Stimulated activated CD4-positive, alpha-beta T cell treated with anti-CD3 and anti-CD28 coated beads, Interleukin-2, amount 100 ng/mL, for 4 hours (primary cell): ENCODE data around the gene SVOPL.
"Not testable (repeated sequence)": the region's sequence is repeated elsewhere in the genome, so short reads cannot be mapped to it uniquely, and the experiment has no call there.

ENCODE experiments used
- DNase-seq: peaks from one replicate; pipeline ENCODE4 v3.0.0-alpha.2; 2020; ENCODE audit warnings: low read depth

The SVOPL gene, protein sequence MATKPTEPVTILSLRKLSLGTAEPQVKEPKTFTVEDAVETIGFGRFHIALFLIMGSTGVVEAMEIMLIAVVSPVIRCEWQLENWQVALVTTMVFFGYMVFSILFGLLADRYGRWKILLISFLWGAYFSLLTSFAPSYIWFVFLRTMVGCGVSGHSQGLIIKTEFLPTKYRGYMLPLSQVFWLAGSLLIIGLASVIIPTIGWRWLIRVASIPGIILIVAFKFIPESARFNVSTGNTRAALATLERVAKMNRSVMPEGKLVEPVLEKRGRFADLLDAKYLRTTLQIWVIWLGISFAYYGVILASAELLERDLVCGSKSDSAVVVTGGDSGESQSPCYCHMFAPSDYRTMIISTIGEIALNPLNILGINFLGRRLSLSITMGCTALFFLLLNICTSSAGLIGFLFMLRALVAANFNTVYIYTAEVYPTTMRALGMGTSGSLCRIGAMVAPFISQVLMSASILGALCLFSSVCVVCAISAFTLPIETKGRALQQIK

DNA sequence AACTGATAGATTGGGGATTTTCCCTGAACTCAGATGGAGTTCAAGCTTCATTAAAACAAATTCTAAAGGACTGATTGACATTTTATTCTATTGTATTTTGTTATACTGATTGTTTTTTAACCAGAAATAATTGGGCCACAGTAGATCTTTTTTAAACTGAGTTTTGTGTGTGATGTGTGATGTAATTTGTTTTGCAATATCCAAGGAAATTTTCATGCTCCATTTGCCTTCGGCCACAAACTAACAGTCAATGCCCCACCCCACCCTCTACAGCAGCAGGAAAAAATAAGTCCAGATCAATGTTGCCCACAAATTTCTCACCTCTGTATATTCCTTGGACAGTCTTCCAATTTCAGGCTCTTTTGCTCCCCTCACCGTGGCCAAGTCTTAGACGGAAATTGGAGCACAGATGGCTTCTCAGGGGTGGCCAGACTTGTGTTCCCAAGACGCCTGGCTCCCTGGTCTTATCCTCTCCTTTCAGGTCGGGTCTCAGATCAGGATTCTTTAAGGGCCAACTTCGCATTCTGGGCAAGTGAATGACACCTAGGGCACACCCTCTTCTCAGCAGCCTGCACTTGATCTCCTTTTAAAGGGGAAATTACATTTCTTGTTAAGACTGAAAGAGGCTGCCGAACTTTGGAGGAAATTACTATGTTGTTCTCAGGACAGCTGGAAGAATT lies at the start of gene SVOPL:
SVOPL (minus strand) TSS at position 506 of the 680 bp plus-strand sequence. CDS start 22,317 bp downstream, outside the sequence.
- DNase-seq, result no peak

DNA sequence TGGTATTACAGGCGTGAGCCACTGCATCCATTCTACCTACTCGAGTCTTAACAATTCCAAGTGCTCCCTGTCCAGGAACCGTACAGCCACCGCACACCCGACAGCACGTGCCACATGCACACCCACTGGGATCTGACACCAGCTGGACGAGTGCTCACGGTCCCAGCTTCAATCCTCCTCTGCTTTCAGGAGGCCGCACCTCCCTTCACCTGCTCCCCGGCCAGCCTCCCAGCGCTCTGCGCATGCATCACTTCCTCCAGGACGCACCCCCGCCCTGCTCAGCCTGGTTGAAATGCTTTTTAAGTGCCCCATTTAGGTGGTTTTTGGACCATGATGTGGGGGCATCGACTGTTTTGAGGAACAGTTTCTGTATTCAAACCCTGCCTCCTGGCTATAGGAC lies 49.3 kb upstream of the SVOPL start:
- no peak for DNase-seq

GRCh38 chr7:138749960-138750359 lies 48.8 kb upstream of the SVOPL start:
- DNase-seq, result no peak

DNA sequence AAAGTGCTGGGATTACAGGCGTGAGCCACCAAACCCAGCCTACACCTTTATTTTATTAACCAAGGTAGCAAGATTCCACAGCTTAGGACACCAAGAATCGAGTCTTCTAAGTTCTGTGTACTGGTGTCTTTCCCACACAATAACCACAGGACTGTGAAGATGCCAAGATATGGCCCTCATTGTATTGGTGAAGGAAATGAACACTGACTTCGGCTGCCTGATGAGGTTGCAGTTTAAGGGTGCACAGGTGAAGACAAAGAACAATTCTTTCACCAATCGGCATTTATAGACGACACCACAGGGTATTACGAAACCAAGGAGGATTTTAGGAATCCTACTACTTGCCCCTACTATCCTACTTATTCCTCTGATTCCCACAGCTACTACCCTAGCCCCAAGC lies 47.5 kb upstream of the SVOPL start:
- DNase-seq, result no peak

DNA sequence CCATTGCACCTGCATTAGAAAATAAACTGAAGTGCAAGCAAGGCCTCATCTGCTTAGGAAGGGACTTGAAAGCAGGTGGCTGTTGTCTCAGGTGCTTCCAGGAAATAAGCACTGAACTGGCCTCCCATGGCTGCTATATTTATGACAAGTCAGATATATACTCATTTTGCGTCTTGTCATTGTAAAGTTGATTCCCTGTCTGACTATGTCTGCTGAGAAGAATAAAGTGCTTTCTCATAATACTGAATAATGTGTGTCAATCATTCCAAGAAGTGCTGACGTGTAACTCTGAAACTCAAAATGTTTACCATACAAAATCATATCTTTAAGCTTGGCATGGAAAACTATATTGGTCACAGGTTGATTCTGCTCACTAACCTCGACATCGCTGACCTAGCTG lies 44.9 kb upstream of the SVOPL start:
- DNase-seq, result no peak

- DNase-seq, result no peak
Measured at GRCh38 chr7:138745189-138745588, 44.0 kb upstream of the SVOPL start.

DNA sequence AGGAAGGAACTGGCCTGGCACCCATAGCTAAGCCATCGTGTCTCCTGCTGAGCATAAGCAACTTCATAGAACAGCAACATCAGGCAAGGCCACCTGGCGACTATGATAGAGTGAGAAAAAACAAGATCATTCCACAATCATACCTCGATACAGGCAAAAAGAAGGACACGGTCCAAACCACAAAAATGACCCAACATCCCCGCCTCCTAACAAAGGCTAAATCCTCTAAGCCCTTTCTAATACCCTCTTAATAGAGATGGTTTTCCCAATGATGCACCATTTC lies 40.2 kb upstream of the SVOPL start:
- DNase-seq, result no peak

DNA sequence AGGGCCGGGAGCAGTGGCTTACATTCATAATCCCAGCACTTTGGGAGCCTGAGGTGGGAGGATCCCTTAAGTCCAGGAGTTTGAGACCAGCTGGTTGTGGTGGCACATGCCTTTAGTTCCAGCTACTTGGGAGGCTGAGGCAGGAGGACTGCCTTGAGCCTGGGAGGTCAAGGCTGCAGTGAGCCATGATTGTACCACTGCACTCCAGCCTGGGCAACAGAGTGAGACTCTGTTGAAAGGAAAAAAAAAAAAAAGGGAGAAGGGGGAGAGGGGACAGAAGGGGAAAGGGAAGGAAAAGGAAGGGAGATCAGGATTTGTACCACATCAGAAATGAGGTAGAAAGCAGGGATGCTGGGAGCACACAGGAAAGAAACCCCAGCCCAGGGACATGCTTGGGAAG lies 38.7 kb upstream of the SVOPL start:
- DNase-seq, result no peak

DNA sequence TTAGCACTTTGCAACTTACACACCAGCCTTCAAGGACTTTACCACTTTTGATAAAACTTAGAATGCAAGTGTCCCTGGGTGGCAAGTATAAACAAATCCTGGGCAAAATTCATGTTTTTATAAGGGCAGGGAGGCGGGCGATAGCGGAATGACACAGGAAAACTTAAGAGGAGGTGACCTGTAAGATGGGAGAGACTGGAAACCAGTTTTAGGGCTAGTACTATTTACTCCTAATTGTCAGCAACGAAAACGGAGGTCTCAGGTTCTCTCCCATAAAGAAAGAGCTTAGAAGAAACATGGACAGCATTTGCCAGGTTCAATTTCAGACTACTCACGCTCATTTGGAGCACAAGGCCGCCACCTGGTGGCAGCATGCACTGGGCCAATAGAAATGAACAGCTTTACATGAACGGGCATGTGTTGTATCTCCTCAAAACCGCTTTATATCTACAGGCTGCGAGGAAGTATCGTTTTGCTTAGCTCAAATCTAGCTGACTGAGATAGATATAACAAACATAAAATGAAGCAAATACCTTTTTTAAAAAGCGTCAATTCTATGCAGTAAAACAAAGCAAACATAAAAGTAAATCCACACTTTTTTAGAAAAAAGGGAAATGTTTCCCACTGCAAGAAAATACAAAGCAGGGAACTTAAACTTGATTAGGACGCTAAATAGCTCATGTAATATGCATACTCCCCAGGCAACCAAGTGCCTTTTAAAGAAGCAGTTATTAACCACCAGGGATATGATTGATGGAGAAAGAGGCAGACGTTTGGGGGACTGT lies 37.6 kb upstream of the SVOPL start:
- DNase-seq, result peak; percentile 71

DNA sequence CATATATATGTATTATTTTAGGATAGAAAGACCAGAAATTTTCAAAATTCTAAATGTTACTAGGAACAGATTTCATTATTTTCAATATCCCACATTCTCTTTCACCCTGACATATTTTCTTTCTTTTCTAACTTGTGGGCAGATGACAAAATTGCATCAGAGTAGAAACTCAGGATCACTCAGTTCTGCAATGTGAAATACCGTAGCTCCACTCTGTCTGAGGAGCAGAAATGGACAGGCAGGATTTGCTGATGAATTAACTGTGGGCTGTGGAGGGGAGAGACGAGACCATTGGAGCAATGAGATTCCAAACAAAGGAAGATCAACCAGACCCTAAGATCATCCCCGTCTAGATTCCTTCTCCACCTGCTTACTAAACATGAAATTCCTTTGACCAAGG lies 37.0 kb upstream of the SVOPL start:
- DNase-seq, result no peak

DNA sequence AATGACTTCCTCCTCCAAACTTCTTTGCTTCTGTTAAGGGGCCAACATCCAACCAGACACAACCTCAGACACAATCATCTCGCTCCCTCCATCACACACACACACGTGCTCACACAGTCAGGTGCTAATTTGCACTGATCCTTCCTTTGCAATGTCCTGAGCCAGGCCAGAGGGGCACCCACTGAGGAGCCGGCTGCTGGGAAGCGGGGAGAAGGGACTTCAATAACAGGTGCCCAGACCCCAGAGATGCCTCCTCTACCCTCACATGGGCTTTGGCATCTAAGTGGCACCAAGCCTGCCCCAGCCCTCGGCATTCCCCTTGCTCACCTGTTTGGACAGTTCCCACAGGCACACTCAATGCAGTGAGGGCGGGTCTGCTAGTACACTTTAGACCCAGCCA lies 34.2 kb upstream of the SVOPL start:
- DNase-seq, result no peak

DNA sequence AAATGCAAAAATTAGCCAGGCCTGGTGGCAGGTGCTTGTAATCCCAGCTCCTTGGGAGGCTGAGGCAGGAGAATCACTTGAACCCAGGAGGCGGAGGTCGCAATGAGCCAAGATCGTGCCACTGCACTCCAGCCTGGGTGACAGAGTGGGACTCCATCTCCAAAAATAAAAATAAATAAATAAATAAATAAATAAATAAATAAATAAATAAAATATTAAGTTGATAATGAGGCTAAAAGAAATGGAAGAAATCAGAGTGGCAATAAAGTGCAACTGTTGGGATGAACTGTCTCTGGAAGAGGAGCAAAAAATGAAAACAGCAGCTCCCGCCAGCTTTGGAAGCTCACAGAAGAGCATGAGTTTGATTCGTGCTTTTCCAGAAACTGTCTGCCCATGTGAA lies 30.6 kb upstream of the SVOPL start:
- DNase-seq, result not testable (repeated sequence)

DNA sequence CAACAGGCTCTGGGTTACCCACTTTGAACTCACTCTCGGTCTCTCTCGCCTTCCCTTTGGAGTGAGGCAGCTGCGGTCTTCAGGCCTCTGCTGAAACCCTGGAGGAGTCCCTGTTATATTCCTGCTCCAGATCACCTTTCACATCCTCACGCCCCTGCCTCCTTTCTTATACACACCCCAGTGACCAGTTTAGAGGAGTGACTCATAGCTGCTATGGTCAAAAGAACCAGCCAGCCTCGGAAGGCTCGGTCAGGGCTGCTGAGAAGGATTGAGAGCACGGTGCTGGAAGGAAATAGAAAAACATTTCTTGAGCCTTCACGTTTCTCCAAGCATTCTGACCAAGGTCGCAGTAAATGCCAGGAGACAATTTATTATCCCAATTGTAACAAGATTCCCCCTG lies 28.3 kb upstream of the SVOPL start:
- DNase-seq, result no peak

- DNase-seq, result no peak
Measured at GRCh38 chr7:138727336-138728099, 26.4 kb upstream of the SVOPL start.

DNA sequence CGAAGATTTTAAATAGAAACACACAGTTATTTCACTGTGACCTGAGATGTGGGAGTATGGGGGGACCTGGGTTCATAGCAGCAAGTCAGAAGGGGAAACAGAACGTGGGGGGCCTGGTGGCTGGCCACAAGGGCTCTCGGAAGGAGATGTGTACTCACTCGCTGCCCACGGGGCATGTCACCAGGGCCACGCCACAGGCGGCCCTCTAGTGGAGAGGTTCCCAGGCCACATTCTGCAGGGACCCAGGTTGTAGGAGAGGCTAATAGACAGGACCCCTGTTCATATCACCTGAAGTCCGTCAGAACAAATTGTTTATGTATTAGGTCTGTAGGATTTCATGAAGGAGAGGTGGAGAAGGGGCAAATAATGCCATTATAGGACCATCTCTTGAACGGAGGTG lies 25.1 kb upstream of the SVOPL start:
- DNase-seq, result no peak

DNA sequence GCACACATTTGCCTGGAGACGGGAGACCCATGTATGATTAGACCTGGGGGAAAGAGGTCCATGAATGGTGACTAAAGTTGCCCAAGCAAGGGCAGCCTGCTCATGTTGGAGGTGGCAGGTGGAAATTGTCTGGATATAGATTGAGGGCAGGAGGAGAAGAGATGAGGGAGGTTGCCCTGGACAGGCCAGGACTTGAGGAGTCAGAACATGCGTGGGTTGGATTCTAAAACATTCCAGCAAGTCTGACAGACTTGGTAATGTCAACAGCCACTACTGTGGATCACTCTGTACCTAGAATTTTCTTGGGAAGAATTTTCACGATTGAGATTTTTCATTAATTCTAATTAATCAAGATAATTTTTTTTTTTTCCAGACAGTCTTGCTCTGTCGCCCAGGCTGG lies 19.1 kb upstream of the SVOPL start:
- no peak for DNase-seq

DNA sequence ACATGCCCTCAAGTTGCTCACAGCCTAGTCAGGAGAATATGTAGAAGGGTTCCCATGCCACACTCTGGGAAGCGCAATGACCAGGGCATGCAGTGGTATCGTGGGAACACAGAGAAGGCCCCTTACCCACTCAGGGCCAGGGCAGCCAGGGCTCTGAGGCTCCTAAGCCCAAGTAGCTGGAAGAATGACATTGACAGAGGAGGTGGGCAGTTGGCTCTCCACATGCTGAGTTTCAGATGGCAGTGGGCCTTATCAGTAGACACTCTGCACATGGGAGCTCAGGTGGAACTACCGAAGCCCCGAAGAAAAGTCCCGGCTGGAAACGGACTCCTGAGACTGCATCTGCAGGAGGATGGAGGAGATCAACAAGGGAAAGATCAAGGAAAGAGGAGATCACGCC lies 15.7 kb upstream of the SVOPL start:
- DNase-seq, result no peak

DNA sequence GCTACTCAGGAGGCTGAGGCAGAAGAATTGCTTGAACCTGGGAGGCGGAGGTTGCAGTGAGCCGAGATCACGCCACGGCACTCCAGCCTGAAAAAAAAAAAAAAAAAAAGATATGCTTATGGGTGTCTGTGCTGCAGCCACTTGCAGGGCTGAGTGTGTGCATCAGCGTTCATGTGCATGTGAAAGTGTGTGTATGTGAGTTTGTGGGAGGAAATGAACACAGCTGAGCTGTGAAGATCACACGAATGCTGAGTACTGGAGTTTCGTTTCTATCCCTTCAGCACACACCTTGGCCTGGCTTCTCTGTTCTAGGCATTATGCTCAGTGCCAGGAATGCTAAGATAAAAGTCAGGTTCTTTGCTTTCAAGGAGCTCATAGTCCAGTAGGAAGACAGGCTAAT lies 12.0 kb upstream of the SVOPL start:
- DNase-seq, result no peak

DNA sequence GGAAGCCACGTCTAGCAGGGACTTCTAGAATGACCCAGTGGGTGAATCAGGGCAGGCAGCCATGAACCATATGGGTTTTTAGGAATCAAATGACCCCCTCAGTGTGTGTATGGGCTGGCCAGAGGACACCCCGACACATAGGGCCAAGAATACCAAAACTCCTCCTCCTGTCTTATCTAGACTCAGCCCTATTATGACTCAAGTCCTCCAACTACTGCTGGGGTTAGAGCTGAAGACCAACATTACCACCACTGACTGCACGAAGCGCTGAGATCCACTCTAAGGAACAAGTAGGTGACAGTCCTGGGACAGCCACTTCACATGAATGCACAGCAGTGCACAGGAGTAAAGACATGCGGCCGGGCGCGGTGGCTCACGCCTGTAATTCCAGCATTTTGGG lies 11.5 kb upstream of the SVOPL start:
- no peak for DNase-seq

GRCh38 chr7:138710536-138711385 lies 9.6 kb upstream of the SVOPL start:
- no peak for DNase-seq

DNA sequence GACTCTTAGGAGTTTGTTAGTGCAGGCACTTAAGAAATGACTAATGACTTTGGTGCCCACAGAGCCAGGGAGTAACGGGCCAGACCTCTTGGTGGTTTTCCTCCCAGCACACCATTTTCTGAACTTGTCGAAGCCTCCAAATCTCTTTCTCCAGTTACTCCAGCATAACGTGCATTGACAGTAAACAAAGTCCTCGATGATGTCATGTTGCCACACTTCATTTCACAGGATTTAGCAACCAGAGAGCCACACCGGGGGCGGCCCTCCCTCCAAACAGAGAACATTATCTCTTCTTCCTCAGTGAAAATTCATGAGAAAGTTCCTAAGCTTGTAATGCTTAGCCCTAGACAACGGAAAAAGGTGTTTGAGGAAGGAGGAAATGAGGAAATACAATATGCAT lies 4.0 kb upstream of the SVOPL start:
- no peak for DNase-seq
